GM19455 (cell line): ENCODE data around the gene TFPI.
"Not testable (repeated sequence)": the region's sequence is repeated elsewhere in the genome, so short reads cannot be mapped to it uniquely, and the experiment has no call there.

Source experiments
- ATAC-seq: cut with Tn5 transposase; IDR thresholded peaks from one replicate; pipeline ENCODE4 v1.9.1; 2021; ENCODE audit not compliant: unreplicated experiment

Gene TFPI

DNA sequence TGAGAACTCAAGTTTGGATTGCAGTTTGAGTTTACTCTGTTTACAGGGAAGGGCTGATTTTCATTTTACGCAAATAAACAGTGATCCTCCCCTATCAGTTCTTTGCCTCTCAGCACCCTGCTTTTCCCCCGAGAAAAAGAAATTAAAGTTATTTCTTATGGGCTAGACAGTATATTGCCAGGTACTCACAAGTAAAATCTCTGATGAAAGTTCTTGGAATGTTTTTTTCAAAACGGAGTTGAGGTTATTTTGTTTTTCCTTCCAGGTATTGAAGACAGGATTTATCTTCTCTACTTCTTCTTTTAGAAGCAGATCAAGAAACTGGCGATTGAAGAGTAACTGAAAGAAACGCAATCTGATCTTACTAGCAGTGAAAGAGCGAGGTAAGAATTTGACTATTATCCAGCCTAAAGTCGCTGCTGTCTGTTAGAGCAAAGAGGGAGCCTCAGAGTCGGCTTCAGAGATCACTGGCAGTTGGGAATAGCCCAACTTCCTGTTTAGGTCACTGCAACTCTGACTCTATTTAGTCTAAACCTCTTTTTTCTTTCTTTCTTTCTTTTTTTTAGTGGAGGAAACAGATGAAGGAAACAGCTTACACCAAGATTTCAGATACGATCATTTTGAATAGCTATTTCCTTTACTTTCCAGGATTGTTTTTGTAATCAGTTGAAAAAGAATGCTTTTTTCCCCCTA is at the start of gene TFPI:
Gene TFPI (minus strand): TSS at position 425 of the 693 bp plus-strand sequence. CDS start 50,667 bp downstream, outside the sequence.
- ATAC-seq, result no peak

- no peak for ATAC-seq
These were observed 40.6 kb upstream of the TFPI start for GRCh38 chr2:187594801-187595200.

DNA sequence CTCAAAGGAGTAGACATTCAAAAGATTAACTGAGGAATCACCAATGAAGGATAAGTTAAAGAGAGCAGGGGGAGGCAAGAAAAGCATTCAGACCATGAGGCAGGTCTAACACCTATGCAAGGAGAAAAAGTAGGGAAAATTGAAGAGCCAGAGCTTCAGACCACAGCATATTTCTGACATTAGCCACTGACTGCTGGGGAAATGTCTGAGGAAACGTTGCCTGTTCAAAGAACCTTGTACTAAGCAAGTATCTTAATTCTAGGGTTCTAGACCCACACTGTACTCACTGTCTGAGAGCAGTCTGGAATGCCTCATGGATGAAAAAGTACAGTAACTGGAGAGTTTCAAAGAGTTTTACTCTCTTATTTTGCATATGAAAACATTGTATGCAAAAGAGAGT is 39.5 kb upstream of the TFPI start:
- ATAC-seq, result no peak

- ATAC-seq, result no peak
These were observed 38.9 kb upstream of the TFPI start for GRCh38 chr2:187593098-187593497.

- no peak for ATAC-seq
These were observed 35.9 kb upstream of the TFPI start for GRCh38 chr2:187590175-187590574.

DNA sequence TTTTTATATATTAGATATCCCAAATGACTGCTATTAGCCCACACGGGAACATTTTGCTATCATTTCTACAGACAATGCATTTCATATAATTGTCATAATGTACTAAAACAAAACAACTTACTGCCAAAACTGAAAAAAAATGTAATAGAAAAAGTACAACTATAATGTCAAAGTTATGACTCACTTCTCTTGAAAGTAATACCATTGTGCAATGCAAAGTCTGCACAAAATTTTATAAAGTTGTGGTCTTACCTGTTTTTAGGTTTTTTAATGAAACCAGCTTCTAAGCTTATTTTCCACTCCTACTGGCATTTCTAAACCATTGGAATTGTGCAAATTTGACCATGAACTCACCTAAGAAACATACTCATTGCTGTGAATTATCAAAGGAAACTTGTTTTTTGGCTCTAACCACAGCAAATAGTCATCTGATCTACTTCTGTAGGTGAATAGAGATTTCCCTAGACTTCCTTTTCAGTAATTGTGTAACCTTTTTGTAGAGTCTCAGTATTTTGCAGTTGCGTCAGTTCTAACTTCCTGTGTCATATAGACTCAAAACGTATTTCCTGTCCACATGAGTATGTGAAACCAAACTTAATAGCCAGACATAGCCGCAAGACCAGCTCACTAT is 31.9 kb upstream of the TFPI start:
- ATAC-seq, result peak; percentile 62

- peak; percentile 51 for ATAC-seq
These were observed 27.1 kb upstream of the TFPI start for GRCh38 chr2:187581125-187581896.

- ATAC-seq, result no peak
These were observed 26.4 kb upstream of the TFPI start for GRCh38 chr2:187580462-187581124.

GRCh38 chr2:187577310-187577709 is 23.1 kb upstream of the TFPI start:
- ATAC-seq, result no peak

- no peak for ATAC-seq
These were observed 22.7 kb upstream of the TFPI start for GRCh38 chr2:187576906-187577305.

DNA sequence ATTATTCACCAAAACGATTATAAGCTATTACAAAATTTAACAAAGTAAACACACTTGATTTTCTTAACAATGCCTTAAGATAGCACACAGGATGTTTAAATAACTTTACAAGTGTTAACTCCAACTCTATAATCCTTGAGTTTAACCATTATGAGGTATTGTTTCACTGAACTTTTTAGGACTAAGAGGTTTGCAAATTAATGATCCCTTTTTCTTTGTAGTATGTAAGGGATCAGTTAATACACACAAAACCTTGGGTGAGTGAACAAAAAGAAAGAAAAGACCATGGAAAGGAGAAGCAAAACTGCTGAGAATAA is 21.5 kb upstream of the TFPI start:
- ATAC-seq, result no peak

DNA sequence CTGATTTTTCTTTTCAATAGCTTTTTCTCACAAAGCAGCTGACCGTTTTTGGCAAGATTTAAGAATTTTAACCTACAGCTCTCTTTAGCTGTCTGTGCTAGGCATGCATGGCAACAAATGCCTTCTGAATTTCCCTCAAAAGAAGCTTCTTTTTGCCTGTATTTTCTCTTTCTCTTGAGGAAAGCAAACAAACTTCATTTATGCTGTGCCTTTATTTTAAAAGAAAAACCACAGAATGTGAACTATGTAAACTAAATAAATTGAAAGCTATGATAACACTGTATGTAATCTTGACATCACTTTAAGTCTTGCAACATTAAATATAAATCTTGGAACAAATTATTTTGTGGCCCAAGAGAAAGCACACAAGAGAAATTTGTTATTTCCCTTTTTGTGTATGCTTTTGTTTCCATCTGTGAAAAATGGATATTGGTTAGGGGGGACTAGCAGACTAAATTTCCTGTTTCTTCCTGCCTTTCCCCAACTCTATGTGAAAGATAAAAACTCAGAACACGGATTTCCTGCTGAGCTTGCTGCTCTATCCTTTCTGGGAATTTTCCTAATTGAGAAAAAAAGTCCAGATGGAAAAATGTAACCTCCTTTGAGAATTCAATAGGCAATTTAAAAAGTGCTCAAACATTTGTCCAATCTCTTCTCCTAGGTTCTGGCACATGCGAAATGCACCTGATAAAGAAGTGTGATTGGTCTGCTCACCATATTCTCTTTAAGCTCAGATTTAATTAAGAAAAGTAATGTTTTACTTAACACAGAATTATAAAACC is 20.9 kb upstream of the TFPI start:
- no peak for ATAC-seq

GRCh38 chr2:187573722-187574121 is 19.5 kb upstream of the TFPI start:
- no peak for ATAC-seq

DNA sequence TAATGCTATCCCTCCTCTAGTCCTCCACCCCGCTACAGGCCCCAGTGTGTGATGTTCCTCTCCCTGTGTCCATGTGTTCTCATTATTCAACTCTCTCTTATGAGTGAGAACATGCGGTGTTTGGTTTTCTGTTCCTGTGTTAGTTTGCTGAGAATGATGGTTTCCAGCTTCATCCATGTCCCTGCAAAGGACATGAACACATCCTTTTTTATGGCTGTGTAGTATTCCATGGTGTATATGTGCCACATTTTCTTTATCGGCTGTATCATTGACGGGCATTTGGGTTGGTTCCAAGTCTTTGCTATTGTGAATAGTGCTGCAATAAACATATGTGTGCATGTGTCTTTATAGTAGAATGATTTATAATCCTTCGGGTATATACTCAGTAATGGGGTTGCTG is 17.8 kb upstream of the TFPI start:
- not testable (repeated sequence) for ATAC-seq

- ATAC-seq, result no peak
These were observed 15.3 kb upstream of the TFPI start for GRCh38 chr2:187569571-187569970.

- no peak for ATAC-seq
These were observed 14.8 kb upstream of the TFPI start for GRCh38 chr2:187569042-187569441.

GRCh38 chr2:187567126-187567525 is 12.9 kb upstream of the TFPI start:
- no peak for ATAC-seq

DNA sequence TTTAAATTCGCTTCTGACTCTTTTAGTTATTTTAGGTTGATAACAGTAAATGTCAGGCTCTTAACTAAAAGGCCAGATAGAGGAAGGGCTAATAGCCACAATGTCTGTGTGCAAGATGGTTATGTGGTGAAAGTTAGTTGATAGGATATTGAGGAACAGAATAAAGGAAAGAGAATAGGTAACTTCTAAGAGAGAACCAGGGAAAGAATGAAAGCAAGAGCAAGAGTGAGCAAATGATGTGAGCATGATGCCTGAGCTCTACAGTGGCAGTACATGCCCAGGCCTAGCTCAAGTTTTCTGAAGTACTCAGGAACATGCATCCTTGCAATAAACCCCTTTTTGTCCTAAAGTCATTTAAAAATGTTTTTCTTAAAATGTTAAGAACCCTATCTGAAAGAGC is 12.5 kb upstream of the TFPI start:
- no peak for ATAC-seq

- no peak for ATAC-seq
These were observed 12.0 kb upstream of the TFPI start for GRCh38 chr2:187566266-187566665.

DNA sequence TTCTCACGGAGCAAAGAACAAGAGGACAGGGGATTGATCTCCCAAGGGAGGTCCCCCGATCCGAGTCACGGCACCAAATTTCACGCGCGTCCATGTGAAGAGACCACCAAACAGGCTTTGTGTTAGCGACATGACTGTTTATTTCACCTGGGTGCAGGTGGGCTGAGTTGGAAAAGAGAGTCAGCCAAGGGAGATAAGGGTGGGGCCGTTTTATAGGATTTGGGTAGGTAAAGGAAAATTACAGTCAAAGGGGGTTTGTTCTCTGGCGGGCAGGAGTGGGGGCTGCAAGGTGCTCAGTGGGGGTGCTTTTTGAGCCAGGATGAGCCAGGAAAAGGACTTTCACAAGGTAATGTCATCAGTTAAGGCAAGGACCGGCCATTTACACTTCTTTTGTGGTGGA is 11.4 kb upstream of the TFPI start:
- ATAC-seq, result not testable (repeated sequence)

DNA sequence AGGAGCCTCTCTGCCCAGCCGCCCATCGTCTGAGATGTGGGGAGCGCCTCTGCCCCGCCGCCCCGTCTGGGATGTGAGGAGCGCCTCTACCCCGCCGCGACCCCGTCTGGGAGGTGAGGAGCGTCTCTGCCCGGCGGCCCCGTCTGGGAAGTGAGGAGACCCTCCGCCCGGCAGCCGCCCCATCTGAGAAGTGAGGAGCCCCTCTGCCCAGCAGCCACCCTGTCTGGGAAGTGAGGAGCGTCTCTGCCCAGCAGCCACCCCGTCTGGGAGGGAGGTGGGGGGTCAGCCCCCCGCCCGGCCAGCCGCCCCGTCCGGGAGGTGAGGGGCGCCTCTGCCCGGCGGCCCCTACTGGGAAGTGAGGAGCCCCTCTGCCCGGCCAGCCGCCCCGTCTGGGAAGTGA is 2.3 kb upstream of the TFPI start:
- ATAC-seq, result not testable (repeated sequence)
